WERI-Rb-1 (cell line): ENCODE results near the gene EXOSC1.

Source experiments
- DNase-seq: peaks from one replicate; pipeline ENCODE4 v3.0.0-alpha.2; 2020
- H3K27ac ChIP-seq: fragments of 250-450 bp; sonication (Bioruptor Pico); 2 replicates; pipeline ENCODE4 v1.5.1; 2020; ENCODE audit warnings: mild to moderate bottlenecking, moderate library complexity
- H3K27me3 ChIP-seq: fragments of 250-450 bp; sonication (Bioruptor Pico); 2 replicates; pipeline ENCODE4 v1.5.1; 2021; ENCODE audit warnings: mild to moderate bottlenecking, low read depth, moderate library complexity; ENCODE audit not compliant: insufficient read depth, severe bottlenecking
- H3K36me3 ChIP-seq: fragments of 250-450 bp; sonication (Bioruptor Pico); 2 replicates; pipeline ENCODE4 v1.5.1; 2020; ENCODE audit warnings: mild to moderate bottlenecking, moderate library complexity
- H3K4me3 ChIP-seq: 2 replicates; pipeline ENCODE4 v1.5.1; 2011; ENCODE audit warnings: low read depth, mild to moderate bottlenecking, control low read depth, low read length
- H3K9me3 ChIP-seq: fragments of 250-450 bp; sonication (Bioruptor Pico); 2 replicates; pipeline ENCODE4 v1.5.1; 2021; ENCODE audit warnings: mild to moderate bottlenecking, moderate library complexity; ENCODE audit not compliant: severe bottlenecking
- CTCF ChIP-seq: IDR thresholded peaks from 2 replicates; pipeline ENCODE4 v1.5.1; 2011; ENCODE audit warnings: low read depth, mild to moderate bottlenecking, control low read depth, inconsistent platforms, low read length

The EXOSC1 gene

DNA sequence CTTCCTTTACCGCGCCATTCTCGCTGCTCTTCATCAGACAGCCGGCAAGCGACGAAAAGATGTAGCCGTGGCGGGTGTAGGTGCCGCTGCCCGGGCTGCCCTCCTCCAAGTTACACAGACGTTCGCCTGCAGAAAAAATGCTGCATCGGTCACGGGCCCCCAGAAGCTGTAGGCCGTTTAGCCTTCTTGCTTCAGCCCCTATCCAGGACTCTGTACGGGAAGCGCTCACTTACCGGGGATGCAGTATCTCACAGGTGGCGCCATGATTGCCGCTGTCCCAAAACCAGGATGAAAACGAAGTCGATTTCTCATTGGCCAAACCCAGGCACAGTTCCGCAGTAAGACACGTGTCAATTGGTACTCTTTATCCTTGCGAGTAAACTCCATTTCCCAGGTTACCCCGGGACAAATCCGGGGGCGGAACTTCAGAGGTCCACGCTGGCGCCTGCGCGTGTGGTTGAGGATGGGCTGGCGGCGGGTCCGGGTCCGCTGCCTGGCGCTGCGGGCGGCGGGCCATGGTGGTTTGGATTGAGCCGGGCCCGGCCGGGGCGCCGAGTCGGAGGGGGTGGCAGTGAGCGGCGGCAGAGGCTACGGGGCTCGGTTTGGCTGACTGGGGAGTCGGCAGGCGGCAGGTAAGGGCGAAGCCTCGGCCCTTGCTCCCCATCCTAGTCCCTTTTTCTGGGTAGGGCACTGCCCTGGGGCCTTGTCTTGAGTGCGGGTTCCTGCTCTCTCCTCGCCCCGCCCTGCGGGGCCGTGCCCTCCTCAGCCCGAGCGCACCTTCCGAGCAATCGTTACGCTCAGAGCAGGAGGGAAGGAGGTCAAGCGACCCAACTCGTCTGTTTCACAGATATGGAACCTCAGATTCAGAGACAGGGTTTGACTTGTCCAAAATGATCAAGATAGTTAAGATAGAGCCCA lies at the start of gene EXOSC1, which contains the start of gene ZDHHC16:
TSS of gene EXOSC1 (minus strand) at position 285 of the 918 bp plus-strand sequence. CDS start at position 264, 21 bp downstream.
TSS of gene ZDHHC16 (plus strand) at position 454 of the 918 bp plus-strand sequence. CDS start 5,501 bp downstream, outside the sequence.
- Histone ChIP-seq H3K36me3 (peaks cover 37% of the 10 kb centered on the region), H3K9me3 (no peaks in the 10 kb centered on the region), H3K4me3 (peak within 1 kb of the TSS; percentile 60), H3K27ac (peak within 1 kb of the TSS; percentile 83), H3K27me3 (no peaks in the 10 kb centered on the region)
- TF ChIP-seq CTCF: no peak
- peak; percentile 95 for DNase-seq

- Histone ChIP-seq H3K4me3 (no peak overlapping the region), H3K36me3 (peaks cover 11% of the 10 kb centered on the region), H3K9me3 (no peaks in the 10 kb centered on the region), H3K27ac (no peak overlapping the region), H3K27me3 (peaks cover 2% of the 10 kb centered on the region)
- DNase-seq: no peak
- no peak for TF ChIP-seq CTCF
Measured at GRCh38 chr10:97494863-97495506, 49.2 kb upstream of the EXOSC1 start.

- H3K27me3 ChIP-seq: no peaks in the 10 kb centered on the region
- DNase-seq: no peak
- H3K36me3 ChIP-seq: peaks cover 11% of the 10 kb centered on the region
- no peak overlapping the region for H3K4me3 ChIP-seq
- no peak for TF ChIP-seq CTCF
- no peak overlapping the region for H3K27ac ChIP-seq
- no peaks in the 10 kb centered on the region for H3K9me3 ChIP-seq
Measured at GRCh38 chr10:97494151-97494550, 48.3 kb upstream of the EXOSC1 start.

DNA sequence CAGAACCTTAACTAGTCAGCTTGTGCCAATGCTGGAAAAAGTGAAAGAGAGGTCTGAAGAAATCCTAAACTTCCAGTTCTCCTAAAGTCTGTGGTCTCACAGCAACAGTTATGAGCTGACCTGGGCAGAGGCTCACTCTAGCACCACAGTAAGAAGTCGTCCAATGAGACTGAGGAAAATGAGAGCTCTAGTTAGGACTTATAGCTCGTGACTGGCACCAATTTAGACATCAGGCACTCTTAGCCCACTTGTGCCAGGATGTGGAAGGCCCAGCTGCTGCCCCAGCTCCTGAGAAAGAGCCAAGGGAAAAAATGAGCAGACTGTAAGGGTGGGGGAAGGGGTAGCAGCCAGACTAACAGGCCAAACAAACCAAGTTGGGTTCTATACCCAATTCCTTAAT lies 44.8 kb upstream of the EXOSC1 start:
- Histone ChIP-seq H3K27ac (no peak overlapping the region), H3K36me3 (peaks cover 28% of the 10 kb centered on the region), H3K9me3 (no peaks in the 10 kb centered on the region), H3K4me3 (no peak overlapping the region), H3K27me3 (no peaks in the 10 kb centered on the region)
- no peak for DNase-seq
- TF ChIP-seq CTCF: no peak

- DNase-seq: no peak
- H3K27me3 ChIP-seq: no peaks in the 10 kb centered on the region
- H3K9me3 ChIP-seq: no peaks in the 10 kb centered on the region
- H3K27ac ChIP-seq: no peak overlapping the region
- TF ChIP-seq CTCF: no peak
- H3K4me3 ChIP-seq: no peak overlapping the region
- H3K36me3 ChIP-seq: peaks cover 43% of the 10 kb centered on the region
Measured at GRCh38 chr10:97485647-97486281, 40.0 kb upstream of the EXOSC1 start.
